SK-N-SH (cell line): ENCODE results near the gene LHFPL5. TPM values are rescaled to one million over a fixed set of nuclear protein-coding genes. Genes with fewer than 3 reads are reported as not detected.

ENCODE experiments used
- CTCF ChIA-PET: fragments of 300-600, 350-600 bp; formaldehyde crosslinking; extraction: SDS; loops from one replicate; lab custom pipeline; 2021; lab: Yijun Ruan, JAX
- POLR2A ChIA-PET: fragments of 350-600 bp; sonication (Branson Sonifier 250); formaldehyde crosslinking; extraction: SDS; loops from one replicate; lab custom pipeline; 2020; ENCODE audit warnings: antibody characterized with exemption, inconsistent platforms; lab: Yijun Ruan, JAX
- DNase-seq: peaks from one replicate; pipeline ENCODE4 v3.0.0; 2012
- H2AFZ ChIP-seq: fragments of 200-600 bp; sonication (generic); 2 replicates; pipeline ENCODE4 v1.8.1; 2016; ENCODE audit warnings: antibody characterized with exemption, mild to moderate bottlenecking, low read depth
- H3F3A ChIP-seq: fragments of 200-600 bp; sonication (generic); replicated peaks from 2 replicates; pipeline ENCODE3; 2016; ENCODE audit warnings: antibody characterized with exemption, mild to moderate bottlenecking; ENCODE audit not compliant: insufficient read depth
- H3K27ac ChIP-seq, 2 experiments: fragments of 200-500 bp in 1 of 2; fragments of 200-600 bp in 1 of 2; sonication (Bioruptor generic) in 1 of 2; sonication (generic), shearing (Covaris generic) in 1 of 2; 2 replicates each; pipeline versions ENCODE4 v1.5.1 to v1.6.1; 2014 to 2016; ENCODE audit warnings: low read depth in 2 of 2, inconsistent platforms in 1 of 2, low read length in 1 of 2, mild to moderate bottlenecking in 1 of 2, mixed read lengths in 1 of 2
- H3K27me3 ChIP-seq: fragments of 200-600 bp; sonication (generic), shearing (Covaris generic); 2 replicates; pipeline ENCODE4 v1.6.1; 2016; ENCODE audit warnings: mixed run types; ENCODE audit not compliant: insufficient read depth
- H3K36me3 ChIP-seq, 2 experiments: fragments of 200-500 bp in 1 of 2; fragments of 200-600 bp in 1 of 2; sonication (Bioruptor generic) in 1 of 2; sonication (generic) in 1 of 2; replicated peaks in 1 of 2; 2 replicates each; pipeline versions ENCODE3 to v1.5.1; 2014 to 2016; ENCODE audit warnings: low read length in 1 of 2, mild to moderate bottlenecking in 1 of 2; ENCODE audit not compliant: insufficient read depth in 2 of 2, control insufficient read depth in 1 of 2
- H3K4me1 ChIP-seq, 2 experiments: fragments of 200-500 bp in 1 of 2; fragments of 200-600 bp in 1 of 2; sonication (Bioruptor generic) in 1 of 2; sonication (generic), shearing (Covaris generic) in 1 of 2; 2 replicates each; pipeline versions ENCODE4 v1.5.1 to v1.6.1; 2014 to 2016; ENCODE audit warnings: low read depth in 1 of 2, low read length in 1 of 2, mixed run types in 1 of 2; ENCODE audit not compliant: insufficient read depth in 2 of 2, control insufficient read depth in 1 of 2
- H3K4me2 ChIP-seq: fragments of 200-600 bp; sonication (generic), shearing (Covaris generic); 2 replicates; pipeline ENCODE4 v1.6.1; 2017; ENCODE audit warnings: mixed run types
- H3K4me3 ChIP-seq, 2 experiments: fragments of 200-500 bp in 1 of 2; fragments of 200-600 bp in 1 of 2; sonication (Bioruptor generic) in 1 of 2; sonication (generic), shearing (Covaris generic) in 1 of 2; 2 replicates each; pipeline versions ENCODE4 v1.5.1 to v1.8.1; 2014 to 2016; ENCODE audit warnings: low read depth in 2 of 2, inconsistent platforms in 1 of 2, low read length in 1 of 2, mild to moderate bottlenecking in 1 of 2, mixed read lengths in 1 of 2, moderate library complexity in 1 of 2
- H3K79me2 ChIP-seq: fragments of 200-600 bp; sonication (generic); 2 replicates; pipeline ENCODE4 v1.8.1; 2017; ENCODE audit warnings: mild to moderate bottlenecking; ENCODE audit not compliant: insufficient read depth
- H3K9ac ChIP-seq: fragments of 200-600 bp; sonication (generic); 2 replicates; pipeline ENCODE4 v1.6.1; 2017; ENCODE audit warnings: mixed run types
- H3K9me2 ChIP-seq: fragments of 200-600 bp; sonication (generic); 2 replicates; pipeline ENCODE4 v1.6.1; 2017; ENCODE audit warnings: mixed run types
- H3K9me3 ChIP-seq: fragments of 200-600 bp; sonication (generic); 2 replicates; pipeline ENCODE4 v1.6.1; 2017; ENCODE audit warnings: mixed run types, mild to moderate bottlenecking, moderate library complexity
- H4K20me1 ChIP-seq: fragments of 200-600 bp; sonication (generic); 2 replicates; pipeline ENCODE4 v1.6.1; 2017; ENCODE audit warnings: mild to moderate bottlenecking, mixed run types; ENCODE audit not compliant: insufficient read depth
- EP300 ChIP-seq, 2 experiments: IDR thresholded peaks; 2 replicates each; pipeline versions ENCODE4 v1.4.0 to v1.6.1; 2012; ENCODE audit warnings: borderline replicate concordance in 1 of 2, low read depth in 1 of 2, low read length in 1 of 2
- FOXM1 ChIP-seq: IDR thresholded peaks from 2 replicates; pipeline ENCODE4 v1.4.0; 2012; ENCODE audit warnings: low read depth, mild to moderate bottlenecking
- GATA2 ChIP-seq: sonication (generic); formaldehyde crosslinking; IDR thresholded peaks from 2 replicates; pipeline ENCODE4 v1.5.0; 2020; ENCODE audit warnings: mild to moderate bottlenecking, missing genetic modification reagents
- IRF3 ChIP-seq: fragments of 150-350 bp; IDR thresholded peaks from 2 replicates; pipeline ENCODE4 v1.6.1; 2016; ENCODE audit warnings: mild to moderate bottlenecking, low read depth, low read length
- NFIC ChIP-seq: IDR thresholded peaks from 2 replicates; pipeline ENCODE4 v1.4.0; 2012; ENCODE audit warnings: borderline replicate concordance
- NRF1 ChIP-seq: IDR thresholded peaks from 2 replicates; pipeline ENCODE4 v1.6.1; 2012; ENCODE audit warnings: low read depth, mild to moderate bottlenecking, low read length
- POLR2AphosphoS5 ChIP-seq: IDR thresholded peaks from 2 replicates; pipeline ENCODE4 v1.6.1; 2012; ENCODE audit warnings: low read depth, low read length
- RCOR1 ChIP-seq: fragments of 150-350 bp; IDR thresholded peaks from 2 replicates; pipeline ENCODE4 v1.6.1; 2017; ENCODE audit warnings: antibody characterized with exemption, low read length
- REST ChIP-seq: IDR thresholded peaks from 2 replicates; pipeline ENCODE4 v1.6.1; 2012; ENCODE audit warnings: mild to moderate bottlenecking, low read depth, low read length, moderate library complexity
- RXRA ChIP-seq: IDR thresholded peaks from 2 replicates; pipeline ENCODE4 v1.4.0; 2012; ENCODE audit warnings: low read depth, mild to moderate bottlenecking, borderline replicate concordance
- TAF1 ChIP-seq: IDR thresholded peaks from 2 replicates; pipeline ENCODE4 v1.6.1; 2012; ENCODE audit warnings: low read depth, mild to moderate bottlenecking, low read length, moderate library complexity, borderline replicate concordance
- TEAD4 ChIP-seq: IDR thresholded peaks from 2 replicates; pipeline ENCODE4 v1.4.0; 2012; ENCODE audit warnings: mild to moderate bottlenecking, borderline replicate concordance; ENCODE audit not compliant: insufficient read depth
- YY1 ChIP-seq: IDR thresholded peaks from 2 replicates; pipeline ENCODE4 v1.4.0; 2012; ENCODE audit warnings: low read depth, mild to moderate bottlenecking
- WGBS: methylation state at CpG from one replicate; pipeline ENCODE4 v1.1.6; 2017; ENCODE audit warnings: low lambda C conversion rate; 5-methylcytosine and 5-hydroxymethylcytosine counted together
- polyA plus RNA-seq, 3 experiments: library from polyadenylated mRNA; depleted of rRNA; stranded (reverse); fragments of >200 nt; gene quantifications; 2 replicates each; pipeline ENCODE4 v1.2.3, GENCODE V29; 2012
- TF ChIP-seq, protein P1 (sequence below): fragments of 200-600 bp; sonication (generic); IDR thresholded peaks from 2 replicates; pipeline ENCODE4 v1.6.1; 2017; ENCODE audit warnings: antibody characterized with exemption, mild to moderate bottlenecking, moderate library complexity
- TF ChIP-seq, protein P2 (sequence below): IDR thresholded peaks from 2 replicates; pipeline ENCODE4 v1.4.0; 2012; ENCODE audit warnings: low read depth, borderline replicate concordance

LHFPL5 gene
- polyA plus RNA-seq, 1 of the 3 experiments (the other 2 are of a cell fraction), result not detected

DNA sequence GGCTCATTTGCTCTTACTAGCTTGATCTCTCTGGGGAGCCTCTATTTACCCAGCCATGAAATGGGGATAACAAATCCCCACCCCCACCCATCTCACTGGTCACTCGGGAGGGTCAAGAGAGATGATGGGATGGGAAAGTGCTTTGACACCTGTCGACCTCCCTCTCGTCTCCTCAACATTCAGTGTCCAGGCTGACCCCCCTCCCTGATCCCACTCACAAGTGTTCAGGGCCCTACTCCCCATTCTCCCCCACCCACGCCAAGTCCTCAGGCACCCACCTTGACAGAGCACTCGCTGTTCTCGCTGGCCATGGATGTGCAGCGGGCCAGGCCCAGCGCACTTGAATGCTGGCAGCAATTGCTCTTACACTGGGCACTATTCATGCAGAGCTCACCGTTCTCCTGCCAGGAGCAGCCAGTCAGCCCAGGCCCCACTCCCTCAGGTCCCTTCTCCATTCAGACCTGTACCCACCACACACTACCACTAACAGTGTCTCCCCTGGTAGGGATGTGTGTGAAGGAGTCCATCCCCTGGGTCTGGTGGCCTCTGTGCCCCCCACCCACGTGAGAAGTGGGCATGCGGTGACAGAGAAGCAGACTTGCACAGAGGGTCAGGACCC is 9.6 kb upstream of the LHFPL5 start:
- no peak overlapping the region for H3K4me3 ChIP-seq
- no peak for DNase-seq
- no peak overlapping the region for H2AFZ ChIP-seq
- no peak for TF ChIP-seq NFIC
- TF ChIP-seq, protein P1, sequence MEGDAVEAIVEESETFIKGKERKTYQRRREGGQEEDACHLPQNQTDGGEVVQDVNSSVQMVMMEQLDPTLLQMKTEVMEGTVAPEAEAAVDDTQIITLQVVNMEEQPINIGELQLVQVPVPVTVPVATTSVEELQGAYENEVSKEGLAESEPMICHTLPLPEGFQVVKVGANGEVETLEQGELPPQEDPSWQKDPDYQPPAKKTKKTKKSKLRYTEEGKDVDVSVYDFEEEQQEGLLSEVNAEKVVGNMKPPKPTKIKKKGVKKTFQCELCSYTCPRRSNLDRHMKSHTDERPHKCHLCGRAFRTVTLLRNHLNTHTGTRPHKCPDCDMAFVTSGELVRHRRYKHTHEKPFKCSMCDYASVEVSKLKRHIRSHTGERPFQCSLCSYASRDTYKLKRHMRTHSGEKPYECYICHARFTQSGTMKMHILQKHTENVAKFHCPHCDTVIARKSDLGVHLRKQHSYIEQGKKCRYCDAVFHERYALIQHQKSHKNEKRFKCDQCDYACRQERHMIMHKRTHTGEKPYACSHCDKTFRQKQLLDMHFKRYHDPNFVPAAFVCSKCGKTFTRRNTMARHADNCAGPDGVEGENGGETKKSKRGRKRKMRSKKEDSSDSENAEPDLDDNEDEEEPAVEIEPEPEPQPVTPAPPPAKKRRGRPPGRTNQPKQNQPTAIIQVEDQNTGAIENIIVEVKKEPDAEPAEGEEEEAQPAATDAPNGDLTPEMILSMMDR, result no peak
- TF ChIP-seq RXRA, result no peak
- TF ChIP-seq TAF1, result no peak
- H3K9ac ChIP-seq, result no peak overlapping the region
- no peaks in the 10 kb centered on the region for H3K79me2 ChIP-seq
- peaks cover 3% of the 10 kb centered on the region for H3K27me3 ChIP-seq
- no peak overlapping the region for H3K4me2 ChIP-seq
- no peaks in the 10 kb centered on the region for H3K9me3 ChIP-seq
- no peaks in the 10 kb centered on the region for H4K20me1 ChIP-seq
- ChIA-PET POLR2A (no interaction called here), CTCF (interaction anchor here (1.7 kb wide), 1 partner anchor 8 kb away, joined by 6 read pairs; no protein-coding TSS in a partner anchor)
- no peaks in the 10 kb centered on the region for H3K9me2 ChIP-seq
- no peaks in the 10 kb centered on the region for H3F3A ChIP-seq
- H3K36me3 ChIP-seq, result no peaks in the 10 kb centered on the region
- no peak overlapping the region for H3K27ac ChIP-seq
- H3K4me1 ChIP-seq, result no peaks in the 10 kb centered on the region
- 62% methylated on average over 10 of the region's 11 CpGs for WGBS

DNA sequence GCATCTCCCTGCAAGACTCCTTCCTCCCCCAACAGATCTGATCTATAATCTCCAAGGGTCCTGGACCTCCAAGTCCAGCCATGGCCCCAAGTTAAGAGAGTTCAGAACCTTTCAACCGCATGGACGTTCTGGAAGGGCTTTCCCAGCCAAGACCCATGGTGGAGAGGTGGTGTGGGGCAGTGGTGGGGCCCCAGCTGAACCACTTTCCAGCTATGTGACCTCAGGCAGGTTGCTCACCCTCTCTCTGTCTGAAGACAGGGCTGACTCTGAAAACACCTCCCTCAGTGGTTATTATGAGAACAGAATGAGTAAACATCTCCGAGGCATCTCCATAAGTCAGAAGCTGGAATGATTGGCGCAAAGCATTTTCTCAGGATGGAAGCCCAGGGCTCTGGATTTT is 8.9 kb upstream of the LHFPL5 start:
- H3K79me2 ChIP-seq, result no peaks in the 10 kb centered on the region
- no peak overlapping the region for H3K9ac ChIP-seq
- H3K4me1 ChIP-seq, result no peaks in the 10 kb centered on the region
- no peak overlapping the region for H3K27ac ChIP-seq
- no peaks in the 10 kb centered on the region for H4K20me1 ChIP-seq
- no peak for DNase-seq
- no peak overlapping the region for H2AFZ ChIP-seq
- H3K4me2 ChIP-seq, result no peak overlapping the region
- 68% methylated on average over 4 of the region's 4 CpGs for WGBS
- no peaks in the 10 kb centered on the region for H3K36me3 ChIP-seq
- no peaks in the 10 kb centered on the region for H3K9me2 ChIP-seq
- ChIA-PET CTCF (interaction anchor here (1.7 kb wide), 1 partner anchor 9 kb away, joined by 6 read pairs; no protein-coding TSS in a partner anchor), POLR2A (no interaction called here)
- no peaks in the 10 kb centered on the region for H3K9me3 ChIP-seq
- H3F3A ChIP-seq, result no peaks in the 10 kb centered on the region
- no peaks in the 10 kb centered on the region; the same call in none of the 2 replicates for H3K27me3 ChIP-seq
- H3K4me3 ChIP-seq, result no peak overlapping the region
- TF ChIP-seq EP300 (IDR thresholded peaks at IDR 0.05; ENCODE audit: borderline replicate concordance in 1 of 2, low read depth in 1 of 2, low read length in 1 of 2) (no peak), RCOR1 (no peak), IRF3 (no peak), YY1 (no peak), TEAD4 (no peak), GATA2 (no peak), TAF1 (no peak), FOXM1 (no peak), POLR2AphosphoS5 (no peak), NRF1 (no peak), REST (no peak)
- TF ChIP-seq, protein P2, sequence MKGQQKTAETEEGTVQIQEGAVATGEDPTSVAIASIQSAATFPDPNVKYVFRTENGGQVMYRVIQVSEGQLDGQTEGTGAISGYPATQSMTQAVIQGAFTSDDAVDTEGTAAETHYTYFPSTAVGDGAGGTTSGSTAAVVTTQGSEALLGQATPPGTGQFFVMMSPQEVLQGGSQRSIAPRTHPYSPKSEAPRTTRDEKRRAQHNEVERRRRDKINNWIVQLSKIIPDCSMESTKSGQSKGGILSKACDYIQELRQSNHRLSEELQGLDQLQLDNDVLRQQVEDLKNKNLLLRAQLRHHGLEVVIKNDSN, result no peak
- TF ChIP-seq, protein P1, result no peak
